Lower leg skin (tissue), 3 donors: Measurements from ENCODE around the gene ATP6V0E1.

Experiments
- POLR2A ChIP-seq, 2 donors: fragments of 450-650 bp; IDR thresholded peaks; one replicate each; pipeline ENCODE4 v1.6.1; 2016 to 2017; ENCODE audit warnings: antibody characterized with exemption in 2 of 2, mild to moderate bottlenecking in 1 of 2, moderate library complexity in 1 of 2
- TF ChIP-seq, protein P1 (sequence below), 3 donors: fragments of 450-650 bp; IDR thresholded peaks; one replicate each; pipeline ENCODE4 v1.5.1; 2016; ENCODE audit warnings: antibody characterized with exemption in 3 of 3, mild to moderate bottlenecking in 3 of 3, moderate library complexity in 2 of 3

DNA sequence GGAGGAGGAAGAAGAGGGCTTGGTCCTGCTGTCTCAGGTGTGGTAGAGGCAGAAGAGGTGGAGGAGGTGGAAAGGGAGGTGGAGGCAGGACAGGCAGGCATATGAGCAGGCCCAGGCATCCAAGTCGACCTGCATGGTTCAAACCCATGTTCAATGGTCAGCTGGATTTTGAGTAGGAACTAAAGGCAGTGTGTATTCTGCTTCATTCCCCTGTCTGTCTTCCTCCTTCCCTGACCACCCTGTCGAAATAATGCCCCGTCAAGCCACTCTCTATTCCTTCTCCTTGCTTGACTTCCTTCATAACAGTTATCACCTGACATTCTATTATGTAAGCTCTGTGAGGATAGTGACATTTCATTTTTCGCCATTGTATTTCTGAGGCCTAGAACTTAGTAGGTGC lies 34.8 kb downstream of the ATP6V0E1 start:
- TF ChIP-seq, protein P1, sequence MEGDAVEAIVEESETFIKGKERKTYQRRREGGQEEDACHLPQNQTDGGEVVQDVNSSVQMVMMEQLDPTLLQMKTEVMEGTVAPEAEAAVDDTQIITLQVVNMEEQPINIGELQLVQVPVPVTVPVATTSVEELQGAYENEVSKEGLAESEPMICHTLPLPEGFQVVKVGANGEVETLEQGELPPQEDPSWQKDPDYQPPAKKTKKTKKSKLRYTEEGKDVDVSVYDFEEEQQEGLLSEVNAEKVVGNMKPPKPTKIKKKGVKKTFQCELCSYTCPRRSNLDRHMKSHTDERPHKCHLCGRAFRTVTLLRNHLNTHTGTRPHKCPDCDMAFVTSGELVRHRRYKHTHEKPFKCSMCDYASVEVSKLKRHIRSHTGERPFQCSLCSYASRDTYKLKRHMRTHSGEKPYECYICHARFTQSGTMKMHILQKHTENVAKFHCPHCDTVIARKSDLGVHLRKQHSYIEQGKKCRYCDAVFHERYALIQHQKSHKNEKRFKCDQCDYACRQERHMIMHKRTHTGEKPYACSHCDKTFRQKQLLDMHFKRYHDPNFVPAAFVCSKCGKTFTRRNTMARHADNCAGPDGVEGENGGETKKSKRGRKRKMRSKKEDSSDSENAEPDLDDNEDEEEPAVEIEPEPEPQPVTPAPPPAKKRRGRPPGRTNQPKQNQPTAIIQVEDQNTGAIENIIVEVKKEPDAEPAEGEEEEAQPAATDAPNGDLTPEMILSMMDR (IDR thresholded peaks at IDR 0.05) = no peak
- TF ChIP-seq POLR2A (IDR thresholded peaks at IDR 0.05) = no peak
